ENCODE data around the gene SIN3B. TPM values are rescaled to one million over a fixed set of nuclear protein-coding genes. Genes with fewer than 3 reads are reported as not detected.

The SIN3B gene
- total RNA-seq, 2 experiments from 2014 or later: 18.8 to 20.6 TPM

DNA sequence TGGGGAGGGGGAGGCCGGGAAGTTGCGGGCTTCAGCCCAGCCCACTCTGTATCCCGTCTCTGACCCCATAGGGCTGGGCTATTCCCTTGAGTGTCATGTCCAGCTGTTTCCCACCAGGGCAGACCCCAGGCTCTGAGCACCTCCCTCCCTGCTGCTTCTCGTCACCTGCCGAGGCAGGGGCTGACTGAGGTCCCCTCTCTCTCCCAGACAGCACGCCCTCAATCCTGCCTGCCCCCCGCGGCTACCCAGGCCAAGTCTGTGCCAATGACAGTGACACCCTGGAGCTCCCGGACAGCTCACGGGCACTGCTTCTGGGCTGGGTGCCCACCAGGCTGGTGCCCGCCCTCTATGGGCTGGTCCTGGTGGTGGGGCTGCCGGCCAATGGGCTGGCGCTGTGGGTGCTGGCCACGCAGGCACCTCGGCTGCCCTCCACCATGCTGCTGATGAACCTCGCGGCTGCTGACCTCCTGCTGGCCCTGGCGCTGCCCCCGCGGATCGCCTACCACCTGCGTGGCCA, 60.2 kb downstream of the SIN3B start:
- H3K36me3 Mint-ChIP-seq (ENCODE audit: low read depth): no peaks in the 10 kb centered on the region

DNA sequence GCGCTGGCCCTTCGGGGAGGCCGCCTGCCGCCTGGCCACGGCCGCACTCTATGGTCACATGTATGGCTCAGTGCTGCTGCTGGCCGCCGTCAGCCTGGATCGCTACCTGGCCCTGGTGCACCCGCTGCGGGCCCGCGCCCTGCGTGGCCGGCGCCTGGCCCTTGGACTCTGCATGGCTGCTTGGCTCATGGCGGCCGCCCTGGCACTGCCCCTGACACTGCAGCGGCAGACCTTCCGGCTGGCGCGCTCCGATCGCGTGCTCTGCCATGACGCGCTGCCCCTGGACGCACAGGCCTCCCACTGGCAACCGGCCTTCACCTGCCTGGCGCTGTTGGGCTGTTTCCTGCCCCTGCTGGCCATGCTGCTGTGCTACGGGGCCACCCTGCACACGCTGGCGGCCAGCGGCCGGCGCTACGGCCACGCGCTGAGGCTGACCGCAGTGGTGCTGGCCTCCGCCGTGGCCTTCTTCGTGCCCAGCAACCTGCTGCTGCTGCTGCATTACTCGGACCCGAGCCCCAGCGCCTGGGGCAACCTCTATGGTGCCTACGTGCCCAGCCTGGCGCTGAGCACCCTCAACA, 60.8 kb downstream of the SIN3B start:
- H3K9me3 Mint-ChIP-seq: no peaks in the 10 kb centered on the region
- no peaks in the 10 kb centered on the region for H3K36me3 Mint-ChIP-seq (ENCODE audit: low read depth)
- no peak for DNase-seq
- H3K4me3 Mint-ChIP-seq: no peak overlapping the region
- peaks cover 21% of the 10 kb centered on the region for H3K27me3 Mint-ChIP-seq (ENCODE audit: low read depth)
- intact Hi-C loops (cut with micrococcal nuclease): no loop called here
- CTCF ChIA-PET: no interaction called here
- peaks cover 5% of the 10 kb centered on the region for H3K4me1 Mint-ChIP-seq (ENCODE audit: low read depth)
- no peak overlapping the region for H3K27ac Mint-ChIP-seq

More for the DNA sequence above, 60.2 kb downstream of the SIN3B start:
- no peak overlapping the region for H3K27ac Mint-ChIP-seq
- intact Hi-C loops (cut with micrococcal nuclease): no loop called here
- CTCF ChIA-PET: no interaction called here
- DNase-seq: no peak
- peaks cover 5% of the 10 kb centered on the region for H3K4me1 Mint-ChIP-seq (ENCODE audit: low read depth)
- no peaks in the 10 kb centered on the region for H3K9me3 Mint-ChIP-seq
- H3K4me3 Mint-ChIP-seq: no peak overlapping the region
- peaks cover 17% of the 10 kb centered on the region for H3K27me3 Mint-ChIP-seq (ENCODE audit: low read depth)

DNA sequence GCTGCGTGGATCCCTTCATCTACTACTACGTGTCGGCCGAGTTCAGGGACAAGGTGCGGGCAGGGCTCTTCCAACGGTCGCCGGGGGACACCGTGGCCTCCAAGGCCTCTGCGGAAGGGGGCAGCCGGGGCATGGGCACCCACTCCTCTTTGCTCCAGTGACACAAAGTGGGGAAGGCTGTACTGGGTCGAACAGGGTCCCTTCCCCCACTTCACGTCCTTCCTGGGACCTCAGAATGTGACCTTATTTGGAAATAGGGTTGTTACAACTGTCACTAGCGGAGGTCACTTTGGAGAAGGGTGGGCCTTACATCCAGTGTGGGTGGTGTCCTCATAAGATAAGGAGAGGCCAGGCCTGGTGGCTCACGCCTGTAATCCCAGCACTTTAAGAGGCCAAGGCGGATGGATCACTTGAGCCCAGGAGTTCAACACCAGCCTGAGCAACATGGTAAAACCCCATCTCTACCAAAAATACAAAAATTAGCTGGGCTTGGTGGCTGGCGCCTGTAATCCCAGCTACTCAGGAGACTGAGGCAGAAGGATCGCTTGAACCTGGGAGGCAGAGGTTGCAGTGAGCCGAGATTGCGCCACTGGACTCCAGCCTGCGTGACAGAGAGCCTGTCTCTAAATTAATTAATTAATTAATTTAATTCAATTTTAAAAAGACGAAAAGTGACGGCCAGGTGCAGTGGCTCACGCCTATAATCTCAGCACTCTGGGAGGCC, 61.4 kb downstream of the SIN3B start:
- H3K4me1 Mint-ChIP-seq (ENCODE audit: low read depth): peaks cover 5% of the 10 kb centered on the region
- no peaks in the 10 kb centered on the region for H3K9me3 Mint-ChIP-seq
- CTCF ChIA-PET: no interaction called here
- H3K36me3 Mint-ChIP-seq (ENCODE audit: low read depth): no peaks in the 10 kb centered on the region
- H3K27ac Mint-ChIP-seq: no peak overlapping the region
- peaks cover 25% of the 10 kb centered on the region for H3K27me3 Mint-ChIP-seq (ENCODE audit: low read depth)
- intact Hi-C loops (cut with micrococcal nuclease): no loop called here
- H3K4me3 Mint-ChIP-seq: no peak overlapping the region
- DNase-seq: no peak

DNA sequence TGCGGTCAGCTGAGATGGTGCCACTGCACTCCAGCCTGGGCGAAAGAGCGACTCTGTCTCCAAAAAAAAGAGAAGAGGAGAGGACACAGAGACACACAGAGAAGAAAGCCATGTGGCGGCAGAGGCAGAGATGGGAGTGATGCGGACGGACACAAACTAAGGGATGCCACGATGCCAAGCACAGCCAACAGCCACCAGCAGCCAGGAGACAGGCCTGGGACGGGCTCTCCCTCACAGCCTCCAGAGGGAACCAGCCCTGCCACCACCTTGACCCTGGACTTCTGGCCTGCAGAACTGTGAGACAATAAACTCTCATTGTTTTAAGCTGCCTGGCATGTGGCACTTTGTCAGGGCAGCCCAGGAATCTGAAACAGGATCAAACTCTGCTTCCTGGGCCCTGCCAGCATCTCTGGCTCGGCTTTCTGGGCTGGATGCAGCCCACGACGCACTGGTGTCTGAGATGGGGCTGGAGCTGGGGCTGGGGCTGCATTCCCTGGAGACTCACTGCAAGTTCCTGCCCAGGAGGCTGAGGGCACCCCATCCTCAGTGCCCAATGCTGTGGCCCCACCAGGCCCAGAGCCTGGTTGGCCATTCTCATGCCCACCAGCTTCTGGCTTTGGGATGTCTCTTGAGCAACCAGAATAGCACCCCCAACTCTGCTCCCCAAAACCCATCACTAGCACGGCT, 62.6 kb downstream of the SIN3B start:
- peaks cover 5% of the 10 kb centered on the region for H3K4me1 Mint-ChIP-seq (ENCODE audit: low read depth)
- no peaks in the 10 kb centered on the region for H3K9me3 Mint-ChIP-seq
- H3K4me3 Mint-ChIP-seq: no peak overlapping the region
- intact Hi-C loops (cut with micrococcal nuclease): no loop called here
- H3K27me3 Mint-ChIP-seq (ENCODE audit: low read depth): peaks cover 25% of the 10 kb centered on the region
- CTCF ChIA-PET: no interaction called here
- H3K36me3 Mint-ChIP-seq (ENCODE audit: low read depth): no peaks in the 10 kb centered on the region
- no peak overlapping the region for H3K27ac Mint-ChIP-seq
- no peak for DNase-seq

DNA sequence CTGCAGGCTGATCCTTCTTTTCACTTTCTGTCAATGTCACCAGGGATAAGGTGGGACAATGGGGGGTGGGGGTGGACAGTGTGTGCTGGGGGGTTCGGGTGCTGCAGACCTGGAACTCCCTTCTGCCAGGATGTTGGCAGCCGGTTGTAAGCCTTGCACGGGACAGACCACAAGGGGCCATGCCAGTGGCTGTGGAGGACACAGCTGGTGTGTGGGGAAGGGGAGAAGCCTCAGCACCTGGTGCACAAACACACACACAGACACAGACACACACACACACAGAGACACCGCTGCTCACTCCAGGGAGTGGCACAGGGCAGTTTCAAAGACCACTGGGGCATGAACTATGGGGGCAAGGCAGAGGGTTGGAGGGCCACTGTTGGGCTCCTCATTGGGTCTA, 63.2 kb downstream of the SIN3B start:
- Mint-ChIP-seq H3K36me3 (ENCODE audit: low read depth) (no peaks in the 10 kb centered on the region), H3K27ac (no peak overlapping the region), H3K4me1 (ENCODE audit: low read depth) (peaks cover 5% of the 10 kb centered on the region), H3K9me3 (no peaks in the 10 kb centered on the region), H3K27me3 (ENCODE audit: low read depth) (peaks cover 25% of the 10 kb centered on the region), H3K4me3 (no peak overlapping the region)
- CTCF ChIA-PET: interaction anchor here (0.6 kb wide), 1 partner anchor 20 kb away, joined by 5 read pairs; no protein-coding TSS in a partner anchor
- no peak for DNase-seq
- intact Hi-C loops (cut with micrococcal nuclease): no loop called here

DNA sequence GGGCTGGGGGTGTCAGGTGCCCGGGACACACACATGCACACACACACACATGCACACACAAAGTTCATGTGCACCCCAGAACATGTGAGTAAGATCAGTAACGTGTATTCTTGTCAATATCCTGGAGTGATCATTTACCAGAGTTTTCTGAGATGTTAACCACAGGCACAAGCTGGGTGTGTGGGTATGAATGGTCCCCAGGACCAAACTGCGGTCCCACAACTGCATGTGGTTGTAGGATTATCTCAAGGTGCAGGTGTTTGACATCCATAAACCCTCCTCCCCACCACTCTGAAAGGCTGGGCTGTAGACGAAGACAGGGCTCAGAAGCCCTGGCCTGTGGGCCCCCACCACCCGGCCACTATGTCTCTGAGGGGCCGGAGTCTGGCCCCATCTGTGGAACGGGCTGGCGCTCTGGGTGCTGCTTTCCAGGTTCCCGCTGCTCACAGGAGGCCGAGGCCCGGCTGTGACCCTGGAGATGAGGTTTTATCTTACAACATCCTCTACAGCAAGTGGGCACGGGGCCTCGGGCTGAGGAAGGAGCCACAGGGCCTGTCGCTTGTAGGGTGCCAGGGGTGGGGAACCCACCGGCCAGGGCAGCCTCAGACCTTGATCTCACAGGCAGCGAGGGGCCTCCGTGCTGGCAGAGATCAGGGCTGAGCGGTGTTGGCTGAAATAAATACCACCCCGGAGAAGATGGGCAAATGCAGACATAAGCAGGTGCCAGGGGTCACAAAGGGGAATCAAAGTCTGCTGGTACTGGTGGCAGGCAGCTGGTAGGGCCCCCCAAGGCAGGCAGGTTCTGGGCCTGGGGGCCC, 63.9 kb downstream of the SIN3B start:
- Mint-ChIP-seq H3K27me3 (ENCODE audit: low read depth) (peaks cover 25% of the 10 kb centered on the region), H3K4me3 (no peak overlapping the region), H3K9me3 (no peaks in the 10 kb centered on the region), H3K4me1 (ENCODE audit: low read depth) (peaks cover 5% of the 10 kb centered on the region), H3K27ac (no peak overlapping the region), H3K36me3 (ENCODE audit: low read depth) (no peaks in the 10 kb centered on the region)
- intact Hi-C loops (cut with micrococcal nuclease): no loop called here
- CTCF ChIA-PET: interaction anchor here (0.6 kb wide), 1 partner anchor 20 kb away, joined by 5 read pairs; no protein-coding TSS in a partner anchor
- no peak for DNase-seq

DNA sequence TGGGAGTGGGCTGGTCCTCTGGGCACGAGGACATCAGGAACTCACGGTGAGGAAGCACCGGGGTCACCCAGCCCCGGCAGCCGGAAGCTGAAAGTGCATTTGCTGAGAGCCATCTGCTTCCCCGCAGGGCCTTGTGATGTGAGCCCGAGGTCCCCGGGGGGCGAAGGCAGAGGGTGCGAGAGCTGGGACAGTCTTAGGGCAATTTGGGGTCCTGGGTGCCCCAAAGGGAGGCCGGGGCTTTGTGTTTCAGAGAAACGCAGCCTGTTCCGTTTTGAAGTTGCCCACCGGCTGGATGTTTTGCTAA, 64.4 kb downstream of the SIN3B start:
- no peak overlapping the region for H3K4me3 Mint-ChIP-seq
- intact Hi-C loops (cut with micrococcal nuclease): no loop called here
- no peak overlapping the region for H3K27ac Mint-ChIP-seq
- CTCF ChIA-PET: no interaction called here
- no peak for DNase-seq
- peaks cover 28% of the 10 kb centered on the region for H3K27me3 Mint-ChIP-seq (ENCODE audit: low read depth)
- H3K4me1 Mint-ChIP-seq (ENCODE audit: low read depth): peaks cover 8% of the 10 kb centered on the region
- no peaks in the 10 kb centered on the region for H3K36me3 Mint-ChIP-seq (ENCODE audit: low read depth)
- no peaks in the 10 kb centered on the region for H3K9me3 Mint-ChIP-seq

DNA sequence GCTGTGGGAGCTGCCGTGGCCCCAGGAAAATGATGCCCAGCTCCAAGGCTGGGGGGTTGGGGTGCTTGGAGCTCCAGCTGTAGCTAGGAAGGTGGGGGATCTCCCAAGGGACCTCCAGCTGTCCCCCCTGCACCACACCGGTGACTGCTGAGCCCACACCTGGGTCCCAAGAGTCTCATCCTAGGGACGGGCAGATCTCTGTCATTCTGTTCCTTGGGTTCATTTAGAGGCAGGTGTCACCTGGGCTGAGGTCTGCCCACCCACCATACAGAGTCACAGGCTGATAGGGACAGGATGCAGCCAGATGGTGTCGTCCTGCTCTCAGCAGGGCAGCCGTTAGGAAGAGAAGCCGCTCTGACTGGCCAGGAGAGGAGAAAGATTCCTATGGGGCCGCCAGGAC, 64.9 kb downstream of the SIN3B start:
- H3K36me3 Mint-ChIP-seq (ENCODE audit: low read depth): no peaks in the 10 kb centered on the region
- peaks cover 28% of the 10 kb centered on the region for H3K27me3 Mint-ChIP-seq (ENCODE audit: low read depth)
- no peak overlapping the region for H3K27ac Mint-ChIP-seq
- H3K4me1 Mint-ChIP-seq (ENCODE audit: low read depth): peaks cover 9% of the 10 kb centered on the region
- CTCF ChIA-PET: no interaction called here
- intact Hi-C loops (cut with micrococcal nuclease): no loop called here
- DNase-seq: no peak
- no peaks in the 10 kb centered on the region for H3K9me3 Mint-ChIP-seq
- H3K4me3 Mint-ChIP-seq: no peak overlapping the region

DNA sequence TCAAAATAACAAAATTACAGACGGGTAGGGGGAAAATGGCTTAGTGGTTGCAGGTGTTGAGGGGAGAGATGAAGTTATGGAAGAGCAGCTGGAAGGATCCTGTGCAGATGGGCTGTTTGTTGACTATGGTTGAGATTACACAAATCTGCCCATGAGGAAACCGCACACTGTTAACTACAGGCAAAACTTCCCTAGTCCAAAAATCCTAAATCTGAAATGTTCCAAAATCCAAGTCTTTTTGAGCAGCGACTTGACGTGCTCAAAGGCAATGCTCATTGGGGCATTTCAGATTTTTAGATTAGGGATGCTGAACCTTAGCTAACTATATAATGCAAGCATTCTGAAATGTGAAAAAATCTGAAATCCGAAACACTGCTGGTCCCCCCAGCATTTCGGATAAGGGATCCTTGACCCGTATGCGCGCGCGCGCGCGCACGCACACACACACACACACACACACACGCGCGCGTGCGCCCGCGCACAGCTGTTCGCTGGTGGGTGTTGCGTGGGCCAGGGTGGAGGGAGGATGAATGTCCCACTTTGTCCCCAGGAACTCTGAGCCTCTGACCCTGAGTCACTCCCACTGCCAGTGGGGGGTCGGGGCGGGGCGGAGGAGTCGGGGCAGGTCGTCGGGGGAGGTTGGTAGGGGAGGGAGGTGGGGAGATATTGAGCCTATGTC, 66.4 kb downstream of the SIN3B start:
- intact Hi-C loops (cut with micrococcal nuclease): no loop called here
- Mint-ChIP-seq H3K9me3 (no peaks in the 10 kb centered on the region), H3K4me3 (no peak overlapping the region), H3K27me3 (ENCODE audit: low read depth) (peaks cover 26% of the 10 kb centered on the region), H3K4me1 (ENCODE audit: low read depth) (peaks cover 15% of the 10 kb centered on the region), H3K27ac (no peak overlapping the region), H3K36me3 (ENCODE audit: low read depth) (no peaks in the 10 kb centered on the region)
- CTCF ChIA-PET: interaction anchor here (0.5 kb wide), 1 partner anchor 258 kb away, joined by 3 read pairs; no protein-coding TSS in a partner anchor
- DNase-seq: no peak

DNA sequence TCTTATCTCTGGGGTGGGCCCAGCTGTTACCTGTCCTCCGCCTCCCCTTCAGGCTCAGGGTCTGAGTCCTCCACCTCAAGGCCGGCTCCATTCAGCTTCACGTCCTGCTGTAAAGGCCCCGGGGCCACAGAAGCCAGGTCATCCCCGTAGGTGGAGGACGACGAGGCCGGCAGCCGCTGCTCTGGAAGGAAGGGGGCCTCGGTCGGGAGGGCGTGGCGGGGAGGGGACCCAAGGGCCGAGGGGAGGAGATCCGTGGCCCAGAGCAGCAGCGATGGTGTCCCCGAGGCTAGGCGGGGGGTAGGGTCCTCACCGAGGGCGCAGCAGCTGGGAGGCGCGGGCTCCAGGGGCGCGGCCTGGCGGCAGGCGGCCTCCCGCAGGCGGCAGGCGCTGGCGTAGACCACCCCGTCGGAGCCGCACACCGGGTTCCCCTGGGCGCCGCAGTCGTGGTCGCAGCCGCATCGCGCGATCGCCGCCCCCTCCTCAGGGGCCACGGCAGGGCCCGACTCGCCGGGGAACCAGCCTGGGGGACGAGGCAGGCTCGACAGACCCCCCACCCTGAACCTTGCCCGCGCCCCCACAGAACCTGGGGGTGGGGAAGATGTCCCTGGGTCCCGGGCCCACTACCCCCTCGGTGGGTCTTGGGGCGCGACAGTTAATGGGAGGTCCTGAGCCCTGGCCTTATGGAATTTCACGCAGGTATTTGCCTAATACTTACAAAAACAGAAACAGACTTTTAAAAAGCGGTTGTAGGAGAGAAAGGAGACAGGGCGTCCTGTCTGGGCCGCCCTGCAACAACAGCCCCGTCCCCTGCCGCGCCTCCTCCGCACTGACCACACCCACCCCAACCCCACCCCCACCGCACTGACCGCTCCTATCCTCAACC, 67.2 kb downstream of the SIN3B start:
- DNase-seq: no peak
- H3K4me1 Mint-ChIP-seq (ENCODE audit: low read depth): peaks cover 15% of the 10 kb centered on the region
- no peak overlapping the region for H3K27ac Mint-ChIP-seq
- peaks cover 26% of the 10 kb centered on the region for H3K27me3 Mint-ChIP-seq (ENCODE audit: low read depth)
- peak overlapping the region; percentile 32 for H3K4me3 Mint-ChIP-seq
- no peaks in the 10 kb centered on the region for H3K9me3 Mint-ChIP-seq
- no peaks in the 10 kb centered on the region for H3K36me3 Mint-ChIP-seq (ENCODE audit: low read depth)
- intact Hi-C loops (cut with micrococcal nuclease): no loop called here
- CTCF ChIA-PET: interaction anchor here (0.5 kb wide), 1 partner anchor 257 kb away, joined by 3 read pairs; no protein-coding TSS in a partner anchor

Measured in activated naive CD4-positive, alpha-beta T cell treated with anti-CD3 and anti-CD28 coated beads for 36 hours (primary cell).